ENCODE results near the gene FLVCR2. TPM values are rescaled to one million over a fixed set of nuclear protein-coding genes. Genes with fewer than 3 reads are reported as not detected.

The FLVCR2 gene
- total RNA-seq, 1 experiment from 2014 or later, result 12.4 TPM

- ChIA-PET POLR2A (ENCODE audit: unreplicated experiment) (no interaction called here), CTCF (no interaction called here)
- H2AFZ ChIP-seq, result no peak overlapping the region
- H3K27me3 ChIP-seq (ENCODE audit: insufficient read depth, low read depth), result no peaks in the 10 kb centered on the region
- no peaks in the 10 kb centered on the region for H3K36me3 ChIP-seq (ENCODE audit: low read depth)
- no peak overlapping the region for H3K27ac ChIP-seq
- H3K9me3 ChIP-seq (ENCODE audit: insufficient read depth, low read depth), result no peaks in the 10 kb centered on the region
- H3K4me1 ChIP-seq (replicated peaks; ENCODE audit: insufficient read depth), result peaks cover 50% of the 10 kb centered on the region
- no peak overlapping the region for H3K4me3 ChIP-seq
- DNase-seq, result peak in 1 of 2 experiments; percentile 31
- intact Hi-C loops (cut with micrococcal nuclease; ENCODE audit: unreplicated experiment), result loop anchor here (10.0 kb wide), 1 partner anchor 680 kb away; the partner anchor contains the start of gene DLST
- no peaks in the 10 kb centered on the region for H3K9me2 ChIP-seq (ENCODE audit: insufficient read depth)
- no peaks in the 10 kb centered on the region for H4K20me1 ChIP-seq (ENCODE audit: insufficient read depth)
- no peaks in the 10 kb centered on the region for H3K79me2 ChIP-seq (ENCODE audit: low read depth)
- no peak overlapping the region for H3K4me2 ChIP-seq
- H3F3A ChIP-seq (ENCODE audit: insufficient read depth, low read depth), result peaks cover 29% of the 10 kb centered on the region
- no TSS peak for BruUV-seq (replicated peaks)
- TF ChIP-seq CTCF (conservative IDR thresholded peaks at IDR 0.05), result no peak
- TF ChIP-seq EZH2 (IDR thresholded peaks at IDR 0.05; ENCODE audit: low read depth), result no peak
Measured at GRCh38 chr14:75565056-75565455, 13.4 kb upstream of the FLVCR2 start.

- CTCF ChIA-PET, result interaction anchor here (0.6 to 0.8 kb wide), 4 partner anchors 8 to 258 kb away, joined by 3 to 8 read pairs (median 3); no protein-coding TSS in a partner anchor
- intact Hi-C loops (cut with micrococcal nuclease; ENCODE audit: unreplicated experiment), result loop anchor here (10.0 kb wide), 1 partner anchor 682 kb away; the partner anchor contains the start of gene DLST
- POLR2A ChIA-PET (ENCODE audit: unreplicated experiment), result interaction anchor here (0.6 kb wide), 3 partner anchors 45 to 503 kb away, joined by 3 to 6 read pairs (median 4); partner anchors contain the start of gene ACYP1
- peak; percentile 58 to 87 for DNase-seq
- Histone ChIP-seq H3K4me2 (peak overlapping the region; percentile 12), H3K27ac (no peak overlapping the region), H3K27me3 (ENCODE audit: insufficient read depth, low read depth) (no peaks in the 10 kb centered on the region), H3K9me2 (ENCODE audit: insufficient read depth) (no peaks in the 10 kb centered on the region), H2AFZ (no peak overlapping the region), H3K4me1 (replicated peaks; ENCODE audit: insufficient read depth) (peaks cover 49% of the 10 kb centered on the region), H3K79me2 (ENCODE audit: low read depth) (no peaks in the 10 kb centered on the region), H3F3A (ENCODE audit: insufficient read depth, low read depth) (peaks cover 23% of the 10 kb centered on the region), H3K9me3 (ENCODE audit: insufficient read depth, low read depth) (no peaks in the 10 kb centered on the region), H4K20me1 (ENCODE audit: insufficient read depth) (no peaks in the 10 kb centered on the region), H3K36me3 (ENCODE audit: low read depth) (no peaks in the 10 kb centered on the region), H3K4me3 (no peak overlapping the region)
- no peak for TF ChIP-seq EZH2 (IDR thresholded peaks at IDR 0.05; ENCODE audit: low read depth)
- no peak; the same call in 1 of the 2 replicates for TF ChIP-seq CTCF (conservative IDR thresholded peaks at IDR 0.05)
- no TSS peak for BruUV-seq (replicated peaks)
Measured at GRCh38 chr14:75566321-75566720, 12.1 kb upstream of the FLVCR2 start.

GRCh38 chr14:75566752-75567151 lies 11.7 kb upstream of the FLVCR2 start:
- Histone ChIP-seq H2AFZ (no peak overlapping the region), H3F3A (ENCODE audit: insufficient read depth, low read depth) (peaks cover 23% of the 10 kb centered on the region), H3K27ac (no peak overlapping the region), H3K4me1 (replicated peaks; ENCODE audit: insufficient read depth) (peaks cover 49% of the 10 kb centered on the region), H3K79me2 (ENCODE audit: low read depth) (no peaks in the 10 kb centered on the region), H3K4me3 (no peak overlapping the region), H3K36me3 (ENCODE audit: low read depth) (no peaks in the 10 kb centered on the region), H3K27me3 (ENCODE audit: insufficient read depth, low read depth) (no peaks in the 10 kb centered on the region), H4K20me1 (ENCODE audit: insufficient read depth) (no peaks in the 10 kb centered on the region), H3K9me3 (ENCODE audit: insufficient read depth, low read depth) (no peaks in the 10 kb centered on the region), H3K9me2 (ENCODE audit: insufficient read depth) (no peaks in the 10 kb centered on the region), H3K4me2 (peak overlapping the region; percentile 12; the same call in 1 of the 2 replicates)
- TF ChIP-seq CTCF (conservative IDR thresholded peaks at IDR 0.05), result no peak
- no peak for TF ChIP-seq EZH2 (IDR thresholded peaks at IDR 0.05; ENCODE audit: low read depth)
- DNase-seq, result peak in 1 of 2 experiments; percentile 24
- POLR2A ChIA-PET (ENCODE audit: unreplicated experiment), result interaction anchor here (0.6 kb wide), 1 partner anchor 273 kb away, joined by 4 read pairs; no protein-coding TSS in a partner anchor
- BruUV-seq (replicated peaks), result no TSS peak
- intact Hi-C loops (cut with micrococcal nuclease; ENCODE audit: unreplicated experiment), result loop anchor here (10.0 kb wide), 1 partner anchor 682 kb away; the partner anchor contains the start of gene DLST
- CTCF ChIA-PET, result interaction anchor here (0.6 to 0.8 kb wide), 2 partner anchors 31 to 156 kb away, joined by 3 read pairs; no protein-coding TSS in a partner anchor

Measured in PC-9 (cell line).